Thyroid gland (tissue), 4 donors: ENCODE data around the gene CD276.

Experiments used
- CTCF ChIP-seq, 6 experiments: fragments of 200-600 bp in 3 of 6; fragments of 450-650 bp in 3 of 6; sonication (generic) in 3 of 6; IDR thresholded peaks; one replicate each; pipeline ENCODE4 v1.5.1; 2016 to 2019; ENCODE audit warnings: antibody characterized with exemption in 6 of 6, mild to moderate bottlenecking in 2 of 6, inconsistent platforms in 1 of 6, moderate library complexity in 1 of 6
- POLR2A ChIP-seq, 2 donors: fragments of 450-650 bp; IDR thresholded peaks; one replicate each; pipeline ENCODE4 v1.6.1; 2017; ENCODE audit warnings: antibody characterized with exemption in 2 of 2, mild to moderate bottlenecking in 2 of 2, moderate library complexity in 1 of 2

DNA sequence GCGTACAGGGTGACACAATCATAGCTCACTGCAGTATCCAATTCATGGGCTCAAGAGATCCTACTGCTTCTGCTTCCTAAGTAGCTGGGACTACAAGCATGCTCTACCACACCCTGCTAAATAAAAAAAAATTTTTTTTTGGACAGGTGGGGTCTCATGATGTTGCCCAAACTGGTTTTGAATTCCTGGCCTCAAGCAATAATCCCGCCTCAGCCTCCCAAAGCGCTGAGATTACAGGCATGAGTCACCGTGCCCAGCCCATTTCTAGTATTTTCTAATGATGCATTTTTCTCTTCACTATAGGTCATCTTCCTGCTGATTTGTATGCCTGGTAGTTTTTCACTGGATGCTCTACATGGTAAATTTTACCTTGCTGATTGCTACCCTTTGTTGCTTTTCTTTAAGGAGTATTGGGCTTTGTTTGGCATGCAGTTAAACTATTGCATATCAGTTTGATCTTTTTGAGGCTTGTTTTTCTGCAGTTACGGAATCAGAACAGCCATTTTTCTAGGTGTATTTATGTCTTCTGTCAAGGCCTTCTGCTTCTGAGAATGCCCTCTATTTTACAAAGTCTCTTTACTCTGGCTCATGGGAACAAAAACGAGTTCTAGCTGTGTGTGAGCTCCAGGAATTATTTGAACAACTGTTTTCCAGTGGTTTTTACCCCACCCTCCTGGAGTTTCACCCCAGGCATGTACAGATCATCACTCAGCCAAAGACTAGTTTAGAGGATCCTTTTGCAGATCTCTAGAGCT lies 36.7 kb upstream of the CD276 start:
- TF ChIP-seq CTCF (IDR thresholded peaks at IDR 0.05) = no peak
- no peak for TF ChIP-seq POLR2A (IDR thresholded peaks at IDR 0.05)
